ENCODE measurements around the gene CPLX4.

The CPLX4 gene

GRCh38 chr18:59272891-59273758, 45.3 kb downstream of the CPLX4 start, which contains the start of gene RAX:
Gene RAX, minus strand, starts transcription at chr18:59273454. Its CDS starts 248 bp downstream, at chr18:59273206.
- no peak for DNase-seq
- H3K4me3 ChIP-seq (ENCODE audit: low read depth, low read length): no peak within 1 kb of the TSS
- H3K27ac ChIP-seq: no peak within 1 kb of the TSS
- peak; percentile 30 for TF ChIP-seq CTCF (IDR thresholded peaks at IDR 0.05; ENCODE audit: low read depth, low read length, missing control alignments)
- H3K27me3 ChIP-seq (replicated peaks): peaks cover 89% of the 10 kb centered on the region
- in situ Hi-C loops (cut with HindIII; ENCODE audit: low pct_ligation_motif_present, low sequenced_read_pairs): no loop called here
- no peaks in the 10 kb centered on the region for H3K36me3 ChIP-seq (replicated peaks)

- in situ Hi-C loops (cut with HindIII; ENCODE audit: low pct_ligation_motif_present, low sequenced_read_pairs): no loop called here
- H3K4me3 ChIP-seq (ENCODE audit: low read depth, low read length): no peak overlapping the region
- no peak overlapping the region for H3K27ac ChIP-seq
- peaks cover 96% of the 10 kb centered on the region for H3K27me3 ChIP-seq (replicated peaks)
- H3K36me3 ChIP-seq (replicated peaks): no peaks in the 10 kb centered on the region
- no peak for TF ChIP-seq CTCF (IDR thresholded peaks at IDR 0.05; ENCODE audit: low read depth, low read length, missing control alignments)
- DNase-seq: no peak
Measured at GRCh38 chr18:59272221-59272888, 46.1 kb downstream of the CPLX4 start.

GRCh38 chr18:59271606-59272220, 46.7 kb downstream of the CPLX4 start:
- no peak for DNase-seq
- in situ Hi-C loops (cut with HindIII; ENCODE audit: low pct_ligation_motif_present, low sequenced_read_pairs): no loop called here
- no peaks in the 10 kb centered on the region for H3K36me3 ChIP-seq (replicated peaks)
- H3K4me3 ChIP-seq (ENCODE audit: low read depth, low read length): no peak overlapping the region
- H3K27ac ChIP-seq: no peak overlapping the region
- H3K27me3 ChIP-seq (replicated peaks): peaks cover 100% of the 10 kb centered on the region
- no peak for TF ChIP-seq CTCF (IDR thresholded peaks at IDR 0.05; ENCODE audit: low read depth, low read length, missing control alignments)

GRCh38 chr18:59270689-59271257, 47.7 kb downstream of the CPLX4 start:
- TF ChIP-seq CTCF (IDR thresholded peaks at IDR 0.05; ENCODE audit: low read depth, low read length, missing control alignments): no peak
- no peak for DNase-seq
- in situ Hi-C loops (cut with HindIII; ENCODE audit: low pct_ligation_motif_present, low sequenced_read_pairs): no loop called here
- no peaks in the 10 kb centered on the region for H3K36me3 ChIP-seq (replicated peaks)
- no peak overlapping the region for H3K27ac ChIP-seq
- peaks cover 100% of the 10 kb centered on the region for H3K27me3 ChIP-seq (replicated peaks)
- H3K4me3 ChIP-seq (ENCODE audit: low read depth, low read length): no peak overlapping the region

- in situ Hi-C loops (cut with HindIII; ENCODE audit: low pct_ligation_motif_present, low sequenced_read_pairs): no loop called here
- Histone ChIP-seq H3K36me3 (replicated peaks) (no peaks in the 10 kb centered on the region), H3K4me3 (ENCODE audit: low read depth, low read length) (no peak overlapping the region), H3K27me3 (replicated peaks) (peaks cover 100% of the 10 kb centered on the region), H3K27ac (no peak overlapping the region)
- TF ChIP-seq CTCF (IDR thresholded peaks at IDR 0.05; ENCODE audit: low read depth, low read length, missing control alignments): no peak
- no peak for DNase-seq
Measured at GRCh38 chr18:59269563-59270119, 48.8 kb downstream of the CPLX4 start.

Data from brain microvascular endothelial cell (primary cell).